ENCODE measurements around the gene CAPN5. TPM values are rescaled to one million over a fixed set of nuclear protein-coding genes. Genes with fewer than 3 reads are reported as not detected.

CAPN5 gene
- polyA plus RNA-seq, 2 donors, result 26.6 to 27.8 TPM

- no peaks in the 10 kb centered on the region for H3K9me3 ChIP-seq (ENCODE audit: control insufficient read depth in 2 of 2, insufficient read depth in 1 of 2, low read depth in 1 of 2, low read length in 1 of 2)
- no peak overlapping the region for H3K4me3 ChIP-seq (ENCODE audit: low read depth in 1 of 2, low read length in 2 of 2)
- 90% methylated on average over 10 to 11 of the region's 11 CpGs for WGBS, 2 donors
- H3K27me3 ChIP-seq (ENCODE audit: control insufficient read depth in 1 of 2, insufficient read depth in 2 of 2, low read length in 2 of 2), result no peaks in the 10 kb centered on the region
- H3K27ac ChIP-seq (ENCODE audit: low read depth in 2 of 2, low read length in 1 of 2), result no peak overlapping the region
- peaks cover 4 to 12% of the 10 kb centered on the region in 2 donors for H3K4me1 ChIP-seq (ENCODE audit: control insufficient read depth in 2 of 2, insufficient read depth in 2 of 2, low read length in 1 of 2)
- no peaks in the 10 kb centered on the region for H3K36me3 ChIP-seq (ENCODE audit: control insufficient read depth in 2 of 2, insufficient read depth in 2 of 2, low read length in 1 of 2)
Measured at GRCh38 chr11:77129842-77130756, 63.3 kb downstream of the CAPN5 start.

GRCh38 chr11:77130763-77131513 is 64.2 kb downstream of the CAPN5 start:
- no peak overlapping the region for H3K4me3 ChIP-seq (ENCODE audit: low read depth in 1 of 2, low read length in 2 of 2)
- H3K27me3 ChIP-seq (ENCODE audit: control insufficient read depth in 1 of 2, insufficient read depth in 2 of 2, low read length in 2 of 2), result no peaks in the 10 kb centered on the region
- H3K36me3 ChIP-seq (ENCODE audit: control insufficient read depth in 2 of 2, insufficient read depth in 2 of 2, low read length in 1 of 2), result no peaks in the 10 kb centered on the region
- 58 to 66% methylated on average over 9 of the region's 9 CpGs for whole genome bisulfite sequencing, 2 donors
- no peak overlapping the region for H3K27ac ChIP-seq (ENCODE audit: low read depth in 2 of 2, low read length in 1 of 2)
- peaks cover 4 to 11% of the 10 kb centered on the region in 2 donors for H3K4me1 ChIP-seq (ENCODE audit: control insufficient read depth in 2 of 2, insufficient read depth in 2 of 2, low read length in 1 of 2)
- no peaks in the 10 kb centered on the region for H3K9me3 ChIP-seq (ENCODE audit: control insufficient read depth in 2 of 2, insufficient read depth in 1 of 2, low read depth in 1 of 2, low read length in 1 of 2)

- Histone ChIP-seq H3K27me3 (ENCODE audit: control insufficient read depth in 1 of 2, insufficient read depth in 2 of 2, low read length in 2 of 2) (no peaks in the 10 kb centered on the region), H3K9me3 (ENCODE audit: control insufficient read depth in 2 of 2, insufficient read depth in 1 of 2, low read depth in 1 of 2, low read length in 1 of 2) (no peaks in the 10 kb centered on the region), H3K4me3 (ENCODE audit: low read depth in 1 of 2, low read length in 2 of 2) (no peak overlapping the region), H3K36me3 (ENCODE audit: control insufficient read depth in 2 of 2, insufficient read depth in 2 of 2, low read length in 1 of 2) (no peaks in the 10 kb centered on the region), H3K4me1 (ENCODE audit: control insufficient read depth in 2 of 2, insufficient read depth in 2 of 2, low read length in 1 of 2) (peaks cover 4 to 11% of the 10 kb centered on the region in 2 donors), H3K27ac (ENCODE audit: low read depth in 2 of 2, low read length in 1 of 2) (no peak overlapping the region)
- WGBS, 2 donors, result 64 to 67% methylated on average over 6 of the region's 6 CpGs
Measured at GRCh38 chr11:77131560-77131959, 64.8 kb downstream of the CAPN5 start.

GRCh38 chr11:77135069-77135468 is 68.3 kb downstream of the CAPN5 start:
- no peak overlapping the region for H3K27ac ChIP-seq (ENCODE audit: low read depth in 2 of 2, low read length in 1 of 2)
- H3K4me3 ChIP-seq (ENCODE audit: low read depth in 1 of 2, low read length in 2 of 2), result no peak overlapping the region
- peaks cover 0 to 3% of the 10 kb centered on the region in 2 donors for H3K4me1 ChIP-seq (ENCODE audit: control insufficient read depth in 2 of 2, insufficient read depth in 2 of 2, low read length in 1 of 2)
- 8 to 15% methylated on average over 2 of the region's 2 CpGs for whole genome bisulfite sequencing, 2 donors
- no peaks in the 10 kb centered on the region for H3K9me3 ChIP-seq (ENCODE audit: control insufficient read depth in 2 of 2, insufficient read depth in 1 of 2, low read depth in 1 of 2, low read length in 1 of 2)
- H3K27me3 ChIP-seq (ENCODE audit: control insufficient read depth in 1 of 2, insufficient read depth in 2 of 2, low read length in 2 of 2), result no peaks in the 10 kb centered on the region
- H3K36me3 ChIP-seq (ENCODE audit: control insufficient read depth in 2 of 2, insufficient read depth in 2 of 2, low read length in 1 of 2), result no peaks in the 10 kb centered on the region

- Histone ChIP-seq H3K27me3 (ENCODE audit: control insufficient read depth in 1 of 2, insufficient read depth in 2 of 2, low read length in 2 of 2) (no peaks in the 10 kb centered on the region), H3K4me1 (ENCODE audit: control insufficient read depth in 2 of 2, insufficient read depth in 2 of 2, low read length in 1 of 2) (peaks cover 0 to 2% of the 10 kb centered on the region in 2 donors), H3K36me3 (ENCODE audit: control insufficient read depth in 2 of 2, insufficient read depth in 2 of 2, low read length in 1 of 2) (no peaks in the 10 kb centered on the region), H3K9me3 (ENCODE audit: control insufficient read depth in 2 of 2, insufficient read depth in 1 of 2, low read depth in 1 of 2, low read length in 1 of 2) (no peaks in the 10 kb centered on the region), H3K4me3 (ENCODE audit: low read depth in 1 of 2, low read length in 2 of 2) (no peak overlapping the region), H3K27ac (ENCODE audit: low read depth in 2 of 2, low read length in 1 of 2) (no peak overlapping the region)
- 59 to 74% methylated on average over 8 of the region's 8 CpGs for WGBS, 2 donors
Measured at GRCh38 chr11:77136074-77136473, 69.3 kb downstream of the CAPN5 start.

- Histone ChIP-seq H3K27ac (ENCODE audit: low read depth in 2 of 2, low read length in 1 of 2) (no peak overlapping the region), H3K4me1 (ENCODE audit: control insufficient read depth in 2 of 2, insufficient read depth in 2 of 2, low read length in 1 of 2) (no peaks in the 10 kb centered on the region), H3K27me3 (ENCODE audit: control insufficient read depth in 1 of 2, insufficient read depth in 2 of 2, low read length in 2 of 2) (no peaks in the 10 kb centered on the region), H3K36me3 (ENCODE audit: control insufficient read depth in 2 of 2, insufficient read depth in 2 of 2, low read length in 1 of 2) (no peaks in the 10 kb centered on the region), H3K4me3 (ENCODE audit: low read depth in 1 of 2, low read length in 2 of 2) (no peak overlapping the region), H3K9me3 (ENCODE audit: control insufficient read depth in 2 of 2, insufficient read depth in 1 of 2, low read depth in 1 of 2, low read length in 1 of 2) (no peaks in the 10 kb centered on the region)
- WGBS, 2 donors, result 76 to 82% methylated on average over 12 of the region's 12 CpGs
Measured at GRCh38 chr11:77136784-77137420, 70.1 kb downstream of the CAPN5 start.

- no peaks in the 10 kb centered on the region for H3K36me3 ChIP-seq (ENCODE audit: control insufficient read depth in 2 of 2, insufficient read depth in 2 of 2, low read length in 1 of 2)
- no peak overlapping the region for H3K4me3 ChIP-seq (ENCODE audit: low read depth in 1 of 2, low read length in 2 of 2)
- 78 to 85% methylated on average over 11 of the region's 11 CpGs for WGBS, 2 donors
- no peaks in the 10 kb centered on the region for H3K27me3 ChIP-seq (ENCODE audit: control insufficient read depth in 1 of 2, insufficient read depth in 2 of 2, low read length in 2 of 2)
- H3K4me1 ChIP-seq (ENCODE audit: control insufficient read depth in 2 of 2, insufficient read depth in 2 of 2, low read length in 1 of 2), result no peaks in the 10 kb centered on the region
- no peaks in the 10 kb centered on the region for H3K9me3 ChIP-seq (ENCODE audit: control insufficient read depth in 2 of 2, insufficient read depth in 1 of 2, low read depth in 1 of 2, low read length in 1 of 2)
- H3K27ac ChIP-seq (ENCODE audit: low read depth in 2 of 2, low read length in 1 of 2), result no peak overlapping the region
Measured at GRCh38 chr11:77137421-77137820, 70.7 kb downstream of the CAPN5 start.

GRCh38 chr11:77138106-77138649 is 71.4 kb downstream of the CAPN5 start:
- 29 to 37% methylated on average over 54 to 55 of the region's 55 CpGs for whole genome bisulfite sequencing, 2 donors
- Histone ChIP-seq H3K27ac (ENCODE audit: low read depth in 2 of 2, low read length in 1 of 2) (no peak overlapping the region), H3K9me3 (ENCODE audit: control insufficient read depth in 2 of 2, insufficient read depth in 1 of 2, low read depth in 1 of 2, low read length in 1 of 2) (no peaks in the 10 kb centered on the region), H3K4me1 (ENCODE audit: control insufficient read depth in 2 of 2, insufficient read depth in 2 of 2, low read length in 1 of 2) (no peaks in the 10 kb centered on the region), H3K27me3 (ENCODE audit: control insufficient read depth in 1 of 2, insufficient read depth in 2 of 2, low read length in 2 of 2) (no peaks in the 10 kb centered on the region), H3K4me3 (ENCODE audit: low read depth in 1 of 2, low read length in 2 of 2) (no peak overlapping the region), H3K36me3 (ENCODE audit: control insufficient read depth in 2 of 2, insufficient read depth in 2 of 2, low read length in 1 of 2) (no peaks in the 10 kb centered on the region)

GRCh38 chr11:77139201-77139600 is 72.4 kb downstream of the CAPN5 start:
- Histone ChIP-seq H3K4me3 (ENCODE audit: low read depth in 1 of 2, low read length in 2 of 2) (no peak overlapping the region), H3K9me3 (ENCODE audit: control insufficient read depth in 2 of 2, insufficient read depth in 1 of 2, low read depth in 1 of 2, low read length in 1 of 2) (no peaks in the 10 kb centered on the region), H3K27me3 (ENCODE audit: control insufficient read depth in 1 of 2, insufficient read depth in 2 of 2, low read length in 2 of 2) (no peaks in the 10 kb centered on the region), H3K27ac (ENCODE audit: low read depth in 2 of 2, low read length in 1 of 2) (no peak overlapping the region), H3K36me3 (ENCODE audit: control insufficient read depth in 2 of 2, insufficient read depth in 2 of 2, low read length in 1 of 2) (no peaks in the 10 kb centered on the region), H3K4me1 (ENCODE audit: control insufficient read depth in 2 of 2, insufficient read depth in 2 of 2, low read length in 1 of 2) (no peaks in the 10 kb centered on the region)
- WGBS, 2 donors, result 93 to 95% methylated on average over 8 of the region's 8 CpGs
